Measurements from ENCODE around the gene RIN2. TPM values are rescaled to one million over a fixed set of nuclear protein-coding genes. Genes with fewer than 3 reads are reported as not detected.

Gene RIN2
- total RNA-seq, 2 donors from 2014 or later: 17.0 to 19.6 TPM

GRCh38 chr20:19718880-19719279, 39.2 kb upstream of the RIN2 start:
- peaks cover 20% of the 10 kb centered on the region for H3K27me3 Mint-ChIP-seq (ENCODE audit: insufficient read depth)

DNA sequence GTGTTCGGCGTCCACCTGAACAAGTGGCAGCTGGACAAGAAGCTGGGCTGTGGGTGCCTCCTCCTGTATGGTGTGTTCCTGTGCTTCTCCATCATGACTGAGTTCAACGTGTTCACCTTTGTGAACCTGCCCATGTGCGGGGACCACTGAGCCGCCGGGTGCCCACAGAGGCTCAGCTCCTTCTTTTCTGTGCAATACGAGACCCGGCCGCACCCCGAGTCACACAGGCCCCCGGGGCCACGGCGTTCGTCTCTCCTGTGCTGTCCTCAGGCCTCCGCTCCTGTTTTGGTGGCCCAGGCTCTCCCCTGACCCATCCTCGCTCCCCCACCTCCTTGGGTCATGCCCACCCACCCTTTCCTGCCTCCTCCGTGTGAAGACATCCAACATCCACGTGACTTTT, 37.1 kb upstream of the RIN2 start:
- H3K36me3 ChIP-seq (ENCODE audit: control insufficient read depth, insufficient read depth, low read length): no peaks in the 10 kb centered on the region
- Mint-ChIP-seq H3K27ac (no peak overlapping the region), H3K4me3 (no peak overlapping the region), H3K36me3 (ENCODE audit: low read depth) (no peaks in the 10 kb centered on the region), H3K9me3 (peaks cover 17% of the 10 kb centered on the region), H3K27me3 (ENCODE audit: insufficient read depth) (peaks cover 17% of the 10 kb centered on the region), H3K4me1 (peaks cover 10% of the 10 kb centered on the region)
- TF ChIP-seq, protein P1, sequence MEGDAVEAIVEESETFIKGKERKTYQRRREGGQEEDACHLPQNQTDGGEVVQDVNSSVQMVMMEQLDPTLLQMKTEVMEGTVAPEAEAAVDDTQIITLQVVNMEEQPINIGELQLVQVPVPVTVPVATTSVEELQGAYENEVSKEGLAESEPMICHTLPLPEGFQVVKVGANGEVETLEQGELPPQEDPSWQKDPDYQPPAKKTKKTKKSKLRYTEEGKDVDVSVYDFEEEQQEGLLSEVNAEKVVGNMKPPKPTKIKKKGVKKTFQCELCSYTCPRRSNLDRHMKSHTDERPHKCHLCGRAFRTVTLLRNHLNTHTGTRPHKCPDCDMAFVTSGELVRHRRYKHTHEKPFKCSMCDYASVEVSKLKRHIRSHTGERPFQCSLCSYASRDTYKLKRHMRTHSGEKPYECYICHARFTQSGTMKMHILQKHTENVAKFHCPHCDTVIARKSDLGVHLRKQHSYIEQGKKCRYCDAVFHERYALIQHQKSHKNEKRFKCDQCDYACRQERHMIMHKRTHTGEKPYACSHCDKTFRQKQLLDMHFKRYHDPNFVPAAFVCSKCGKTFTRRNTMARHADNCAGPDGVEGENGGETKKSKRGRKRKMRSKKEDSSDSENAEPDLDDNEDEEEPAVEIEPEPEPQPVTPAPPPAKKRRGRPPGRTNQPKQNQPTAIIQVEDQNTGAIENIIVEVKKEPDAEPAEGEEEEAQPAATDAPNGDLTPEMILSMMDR (conservative IDR thresholded peaks at IDR 0.05): no peak
- no peaks in the 10 kb centered on the region for H3K4me1 ChIP-seq (ENCODE audit: control insufficient read depth, insufficient read depth, low read length)
- peaks cover 8% of the 10 kb centered on the region for H3K9me3 ChIP-seq (ENCODE audit: control insufficient read depth, low read length)
- DNase-seq: no peak
- H3K27me3 ChIP-seq (ENCODE audit: control insufficient read depth, insufficient read depth, low read length, poor library complexity, severe bottlenecking): no peaks in the 10 kb centered on the region
- H3K4me3 ChIP-seq (ENCODE audit: low read length): no peak overlapping the region
- no peak overlapping the region for H3K27ac ChIP-seq (ENCODE audit: low read depth, low read length)
- WGBS, 2 experiments (ENCODE audit: insufficient coverage in 1 of 2, insufficient read length in 1 of 2): 93 to 96% methylated on average over 6 to 18 of the region's 18 CpGs
- H3K9ac ChIP-seq (ENCODE audit: extremely low read depth, low read length, poor library complexity, severe bottlenecking): no peak overlapping the region

More at GRCh38 chr20:19718880-19719279, 39.2 kb upstream of the RIN2 start:
- no peak overlapping the region for H3K4me3 Mint-ChIP-seq
- no peak overlapping the region for H3K27ac ChIP-seq (ENCODE audit: low read depth, low read length)
- no peaks in the 10 kb centered on the region for H3K36me3 Mint-ChIP-seq (ENCODE audit: low read depth)
- no peaks in the 10 kb centered on the region for H3K27me3 ChIP-seq (ENCODE audit: control insufficient read depth, insufficient read depth, low read length, poor library complexity, severe bottlenecking)
- H3K36me3 ChIP-seq (ENCODE audit: control insufficient read depth, insufficient read depth, low read length): no peaks in the 10 kb centered on the region
- no peak overlapping the region for H3K9ac ChIP-seq (ENCODE audit: extremely low read depth, low read length, poor library complexity, severe bottlenecking)
- no peak overlapping the region for H3K4me3 ChIP-seq (ENCODE audit: low read length)
- WGBS, 2 experiments (ENCODE audit: insufficient coverage in 1 of 2, insufficient read length in 1 of 2): 82 to 90% methylated on average over 3 of the region's 3 CpGs
- DNase-seq: peak; percentile 57
- no peak overlapping the region for H3K27ac Mint-ChIP-seq
- H3K9me3 Mint-ChIP-seq: peaks cover 22% of the 10 kb centered on the region
- H3K4me1 ChIP-seq (ENCODE audit: control insufficient read depth, insufficient read depth, low read length): no peaks in the 10 kb centered on the region
- peaks cover 15% of the 10 kb centered on the region for H3K9me3 ChIP-seq (ENCODE audit: control insufficient read depth, low read length)
- peaks cover 10% of the 10 kb centered on the region for H3K4me1 Mint-ChIP-seq
- TF ChIP-seq, protein P1 (conservative IDR thresholded peaks at IDR 0.05): peak; percentile 57

DNA sequence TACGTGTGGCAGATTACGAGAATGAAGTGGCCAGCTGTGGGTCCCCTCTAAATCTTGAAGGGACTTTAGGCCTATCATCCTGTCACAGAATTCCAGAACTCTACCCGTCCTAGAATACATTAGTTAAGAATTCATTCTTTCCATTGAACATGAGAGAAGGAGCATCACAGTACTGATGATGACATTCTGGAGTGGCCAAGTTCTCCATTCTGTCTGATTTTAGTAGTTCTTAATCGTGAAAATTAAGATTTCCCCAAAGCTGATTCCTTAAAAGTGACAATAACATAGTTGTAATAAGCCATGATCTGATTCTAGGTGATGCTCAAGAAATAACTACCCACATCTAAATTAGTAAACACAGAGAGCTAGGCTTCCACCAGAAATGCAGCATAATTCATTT, 35.0 kb upstream of the RIN2 start:
- no peaks in the 10 kb centered on the region for H3K9me3 Mint-ChIP-seq
- TF ChIP-seq, protein P1 (conservative IDR thresholded peaks at IDR 0.05): no peak
- peaks cover 16% of the 10 kb centered on the region for H3K27me3 Mint-ChIP-seq (ENCODE audit: insufficient read depth)
- H3K9me3 ChIP-seq (ENCODE audit: control insufficient read depth, low read length): no peaks in the 10 kb centered on the region
- no peak for DNase-seq
- no peaks in the 10 kb centered on the region for H3K4me1 ChIP-seq (ENCODE audit: control insufficient read depth, insufficient read depth, low read length)
- no peak overlapping the region for H3K9ac ChIP-seq (ENCODE audit: extremely low read depth, low read length, poor library complexity, severe bottlenecking)
- H3K4me3 Mint-ChIP-seq: no peak overlapping the region
- H3K4me3 ChIP-seq (ENCODE audit: low read length): no peak overlapping the region
- 90% methylated on average over 2 to 4 of the region's 4 CpGs for WGBS, 2 experiments (ENCODE audit: insufficient coverage in 1 of 2, insufficient read length in 1 of 2)
- no peak overlapping the region for H3K27ac ChIP-seq (ENCODE audit: low read depth, low read length)
- H3K27me3 ChIP-seq (ENCODE audit: control insufficient read depth, insufficient read depth, low read length, poor library complexity, severe bottlenecking): no peaks in the 10 kb centered on the region
- H3K36me3 Mint-ChIP-seq (ENCODE audit: low read depth): no peaks in the 10 kb centered on the region
- H3K36me3 ChIP-seq (ENCODE audit: control insufficient read depth, insufficient read depth, low read length): no peaks in the 10 kb centered on the region
- peaks cover 10% of the 10 kb centered on the region for H3K4me1 Mint-ChIP-seq
- no peak overlapping the region for H3K27ac Mint-ChIP-seq
